ENCODE data around the gene GABRG3.

The GABRG3 gene

GRCh38 chr15:27067175-27067574 is 96.2 kb downstream of the GABRG3 start:
- no peak overlapping the region for H3K4me3 ChIP-seq (ENCODE audit: insufficient read length, low read depth)
- TF ChIP-seq SUZ12 (IDR thresholded peaks at IDR 0.05; ENCODE audit: extremely low read depth, insufficient read depth, insufficient read length), result no peak
- no peak for TF ChIP-seq YY1 (IDR thresholded peaks at IDR 0.05; ENCODE audit: insufficient read depth, insufficient read length)
- TF ChIP-seq ZNF274 (IDR thresholded peaks at IDR 0.05; ENCODE audit: low read depth, low read length), result no peak
- H3K9me3 ChIP-seq (ENCODE audit: insufficient read depth, low read length), result peaks cover 10% of the 10 kb centered on the region; the same call in 1 of the 2 replicates
- no peak overlapping the region for H3K9ac ChIP-seq (ENCODE audit: insufficient read length, low read depth)
- no peaks in the 10 kb centered on the region for H3K36me3 ChIP-seq (ENCODE audit: insufficient read depth, insufficient read length, low read length)
- no peak for DNase-seq (ENCODE audit: low read depth, low spot score)
- H3K27me3 ChIP-seq (ENCODE audit: insufficient read depth, insufficient read length), result no peaks in the 10 kb centered on the region
- H3K4me1 ChIP-seq (ENCODE audit: insufficient read depth, insufficient read length), result no peaks in the 10 kb centered on the region

GRCh38 chr15:27070841-27071240 is 99.9 kb downstream of the GABRG3 start:
- DNase-seq (ENCODE audit: low read depth, low spot score), result peak; percentile 46
- peaks cover 10% of the 10 kb centered on the region; the same call in 1 of the 2 replicates for H3K9me3 ChIP-seq (ENCODE audit: insufficient read depth, low read length)
- H3K4me1 ChIP-seq (ENCODE audit: insufficient read depth, insufficient read length), result no peaks in the 10 kb centered on the region
- TF ChIP-seq YY1 (IDR thresholded peaks at IDR 0.05; ENCODE audit: insufficient read depth, insufficient read length) (no peak), ZNF274 (IDR thresholded peaks at IDR 0.05; ENCODE audit: low read depth, low read length) (no peak), SUZ12 (IDR thresholded peaks at IDR 0.05; ENCODE audit: extremely low read depth, insufficient read depth, insufficient read length) (no peak)
- no peaks in the 10 kb centered on the region for H3K36me3 ChIP-seq (ENCODE audit: insufficient read depth, insufficient read length, low read length)
- no peak overlapping the region for H3K4me3 ChIP-seq (ENCODE audit: insufficient read length, low read depth)
- no peaks in the 10 kb centered on the region for H3K27me3 ChIP-seq (ENCODE audit: insufficient read depth, insufficient read length)
- H3K9ac ChIP-seq (ENCODE audit: insufficient read length, low read depth), result no peak overlapping the region

- no peaks in the 10 kb centered on the region for H3K36me3 ChIP-seq (ENCODE audit: insufficient read depth, insufficient read length, low read length)
- H3K9me3 ChIP-seq (ENCODE audit: insufficient read depth, low read length), result no peaks in the 10 kb centered on the region
- no peaks in the 10 kb centered on the region for H3K4me1 ChIP-seq (ENCODE audit: insufficient read depth, insufficient read length)
- no peak for DNase-seq (ENCODE audit: low read depth, low spot score)
- TF ChIP-seq YY1 (IDR thresholded peaks at IDR 0.05; ENCODE audit: insufficient read depth, insufficient read length) (no peak), SUZ12 (IDR thresholded peaks at IDR 0.05; ENCODE audit: extremely low read depth, insufficient read depth, insufficient read length) (no peak), ZNF274 (IDR thresholded peaks at IDR 0.05; ENCODE audit: low read depth, low read length) (no peak)
- H3K27me3 ChIP-seq (ENCODE audit: insufficient read depth, insufficient read length), result no peaks in the 10 kb centered on the region
- H3K4me3 ChIP-seq (ENCODE audit: insufficient read length, low read depth), result no peak overlapping the region
- H3K9ac ChIP-seq (ENCODE audit: insufficient read length, low read depth), result no peak overlapping the region
Observed at GRCh38 chr15:27074179-27074578, 103.2 kb downstream of the GABRG3 start.

- H3K4me3 ChIP-seq (ENCODE audit: insufficient read length, low read depth), result no peak overlapping the region
- H3K9me3 ChIP-seq (ENCODE audit: insufficient read depth, low read length), result no peaks in the 10 kb centered on the region
- H3K4me1 ChIP-seq (ENCODE audit: insufficient read depth, insufficient read length), result no peaks in the 10 kb centered on the region
- no peak overlapping the region for H3K9ac ChIP-seq (ENCODE audit: insufficient read length, low read depth)
- H3K36me3 ChIP-seq (ENCODE audit: insufficient read depth, insufficient read length, low read length), result no peaks in the 10 kb centered on the region
- DNase-seq (ENCODE audit: low read depth, low spot score), result no peak
- TF ChIP-seq ZNF274 (IDR thresholded peaks at IDR 0.05; ENCODE audit: low read depth, low read length) (no peak), YY1 (IDR thresholded peaks at IDR 0.05; ENCODE audit: insufficient read depth, insufficient read length) (no peak), SUZ12 (IDR thresholded peaks at IDR 0.05; ENCODE audit: extremely low read depth, insufficient read depth, insufficient read length) (no peak)
- no peaks in the 10 kb centered on the region for H3K27me3 ChIP-seq (ENCODE audit: insufficient read depth, insufficient read length)
Observed at GRCh38 chr15:27077790-27078189, 106.8 kb downstream of the GABRG3 start.

- DNase-seq (ENCODE audit: low read depth, low spot score), result no peak
- Histone ChIP-seq H3K9me3 (ENCODE audit: insufficient read depth, low read length) (no peaks in the 10 kb centered on the region), H3K4me3 (ENCODE audit: insufficient read length, low read depth) (no peak overlapping the region), H3K27me3 (ENCODE audit: insufficient read depth, insufficient read length) (no peaks in the 10 kb centered on the region), H3K36me3 (ENCODE audit: insufficient read depth, insufficient read length, low read length) (no peaks in the 10 kb centered on the region), H3K9ac (ENCODE audit: insufficient read length, low read depth) (no peak overlapping the region), H3K4me1 (ENCODE audit: insufficient read depth, insufficient read length) (peaks cover 2% of the 10 kb centered on the region)
- no peak for TF ChIP-seq ZNF274 (IDR thresholded peaks at IDR 0.05; ENCODE audit: low read depth, low read length)
- TF ChIP-seq SUZ12 (IDR thresholded peaks at IDR 0.05; ENCODE audit: extremely low read depth, insufficient read depth, insufficient read length), result no peak
- no peak for TF ChIP-seq YY1 (IDR thresholded peaks at IDR 0.05; ENCODE audit: insufficient read depth, insufficient read length)
Observed at GRCh38 chr15:27081676-27082418, 110.9 kb downstream of the GABRG3 start.

- Histone ChIP-seq H3K27me3 (ENCODE audit: insufficient read depth, insufficient read length) (no peaks in the 10 kb centered on the region), H3K4me3 (ENCODE audit: insufficient read length, low read depth) (no peak overlapping the region), H3K36me3 (ENCODE audit: insufficient read depth, insufficient read length, low read length) (no peaks in the 10 kb centered on the region), H3K9me3 (ENCODE audit: insufficient read depth, low read length) (no peaks in the 10 kb centered on the region), H3K9ac (ENCODE audit: insufficient read length, low read depth) (no peak overlapping the region), H3K4me1 (ENCODE audit: insufficient read depth, insufficient read length) (peaks cover 5% of the 10 kb centered on the region)
- no peak for DNase-seq (ENCODE audit: low read depth, low spot score)
- TF ChIP-seq SUZ12 (IDR thresholded peaks at IDR 0.05; ENCODE audit: extremely low read depth, insufficient read depth, insufficient read length) (no peak), ZNF274 (IDR thresholded peaks at IDR 0.05; ENCODE audit: low read depth, low read length) (no peak), YY1 (IDR thresholded peaks at IDR 0.05; ENCODE audit: insufficient read depth, insufficient read length) (no peak)
Observed at GRCh38 chr15:27082526-27082925, 111.5 kb downstream of the GABRG3 start.

GRCh38 chr15:27084844-27085243 is 113.9 kb downstream of the GABRG3 start:
- Histone ChIP-seq H3K27me3 (ENCODE audit: insufficient read depth, insufficient read length) (no peaks in the 10 kb centered on the region), H3K9me3 (ENCODE audit: insufficient read depth, low read length) (peaks cover 7% of the 10 kb centered on the region; the same call in 1 of the 2 replicates), H3K36me3 (ENCODE audit: insufficient read depth, insufficient read length, low read length) (no peaks in the 10 kb centered on the region), H3K4me3 (ENCODE audit: insufficient read length, low read depth) (no peak overlapping the region), H3K9ac (ENCODE audit: insufficient read length, low read depth) (no peak overlapping the region), H3K4me1 (ENCODE audit: insufficient read depth, insufficient read length) (peaks cover 5% of the 10 kb centered on the region)
- TF ChIP-seq SUZ12 (IDR thresholded peaks at IDR 0.05; ENCODE audit: extremely low read depth, insufficient read depth, insufficient read length) (no peak), ZNF274 (IDR thresholded peaks at IDR 0.05; ENCODE audit: low read depth, low read length) (no peak), YY1 (IDR thresholded peaks at IDR 0.05; ENCODE audit: insufficient read depth, insufficient read length) (no peak)
- DNase-seq (ENCODE audit: low read depth, low spot score), result no peak
